ENCODE measurements around the gene PXYLP1. TPM values are rescaled to one million over a fixed set of nuclear protein-coding genes. Genes with fewer than 3 reads are reported as not detected.

PXYLP1 gene
- total RNA-seq, 1 experiment from 2014 or later, result 16.3 TPM

- H3K9me3 Mint-ChIP-seq (ENCODE audit: low read depth, unreplicated experiment), result no peaks in the 10 kb centered on the region
- no peaks in the 10 kb centered on the region for H3K27me3 Mint-ChIP-seq (ENCODE audit: unreplicated experiment)
- BruUV-seq (replicated peaks), result no TSS peak
- intact Hi-C loops (cut with micrococcal nuclease; ENCODE audit: unreplicated experiment), result no loop called here
- CTCF ChIA-PET, result no interaction called here
- peaks cover 13% of the 10 kb centered on the region for H3K4me1 Mint-ChIP-seq (ENCODE audit: low read depth, unreplicated experiment)
- TF ChIP-seq CTCF (IDR thresholded peaks at IDR 0.05; ENCODE audit: unreplicated experiment), result no peak
- H3K36me3 Mint-ChIP-seq (ENCODE audit: insufficient read depth, unreplicated experiment), result no peaks in the 10 kb centered on the region
- no peak overlapping the region for H3K27ac Mint-ChIP-seq (ENCODE audit: unreplicated experiment)
- no peak for DNase-seq
- H3K4me3 Mint-ChIP-seq (ENCODE audit: low read depth, unreplicated experiment), result no peak overlapping the region
Observed at GRCh38 chr3:141237701-141238521, 6.3 kb downstream of the PXYLP1 start.

GRCh38 chr3:141239511-141240281 lies 8.1 kb downstream of the PXYLP1 start:
- Mint-ChIP-seq H3K9me3 (ENCODE audit: low read depth, unreplicated experiment) (no peaks in the 10 kb centered on the region), H3K27me3 (ENCODE audit: unreplicated experiment) (no peaks in the 10 kb centered on the region), H3K27ac (ENCODE audit: unreplicated experiment) (no peak overlapping the region), H3K36me3 (ENCODE audit: insufficient read depth, unreplicated experiment) (no peaks in the 10 kb centered on the region), H3K4me3 (ENCODE audit: low read depth, unreplicated experiment) (no peak overlapping the region), H3K4me1 (ENCODE audit: low read depth, unreplicated experiment) (peaks cover 12% of the 10 kb centered on the region)
- no TSS peak for BruUV-seq (replicated peaks)
- no peak for TF ChIP-seq CTCF (IDR thresholded peaks at IDR 0.05; ENCODE audit: unreplicated experiment)
- no peak for DNase-seq
- intact Hi-C loops (cut with micrococcal nuclease; ENCODE audit: unreplicated experiment), result no loop called here
- CTCF ChIA-PET, result no interaction called here

- CTCF ChIA-PET, result no interaction called here
- no TSS peak for BruUV-seq (replicated peaks)
- Mint-ChIP-seq H3K36me3 (ENCODE audit: insufficient read depth, unreplicated experiment) (no peaks in the 10 kb centered on the region), H3K4me3 (ENCODE audit: low read depth, unreplicated experiment) (no peak overlapping the region), H3K9me3 (ENCODE audit: low read depth, unreplicated experiment) (no peaks in the 10 kb centered on the region), H3K4me1 (ENCODE audit: low read depth, unreplicated experiment) (peaks cover 9% of the 10 kb centered on the region), H3K27ac (ENCODE audit: unreplicated experiment) (no peak overlapping the region), H3K27me3 (ENCODE audit: unreplicated experiment) (no peaks in the 10 kb centered on the region)
- no peak for DNase-seq
- no peak for TF ChIP-seq CTCF (IDR thresholded peaks at IDR 0.05; ENCODE audit: unreplicated experiment)
- intact Hi-C loops (cut with micrococcal nuclease; ENCODE audit: unreplicated experiment), result no loop called here
Observed at GRCh38 chr3:141240286-141240685, 8.7 kb downstream of the PXYLP1 start.

- CTCF ChIA-PET, result no interaction called here
- no TSS peak for BruUV-seq (replicated peaks)
Observed at GRCh38 chr3:141240687-141241615, 9.3 kb downstream of the PXYLP1 start.

More at GRCh38 chr3:141240687-141241615, 9.3 kb downstream of the PXYLP1 start:
- Mint-ChIP-seq H3K27ac (ENCODE audit: unreplicated experiment) (no peak overlapping the region), H3K4me3 (ENCODE audit: low read depth, unreplicated experiment) (no peak overlapping the region), H3K36me3 (ENCODE audit: insufficient read depth, unreplicated experiment) (no peaks in the 10 kb centered on the region), H3K4me1 (ENCODE audit: low read depth, unreplicated experiment) (peaks cover 2% of the 10 kb centered on the region), H3K27me3 (ENCODE audit: unreplicated experiment) (no peaks in the 10 kb centered on the region), H3K9me3 (ENCODE audit: low read depth, unreplicated experiment) (no peaks in the 10 kb centered on the region)
- no peak for DNase-seq
- intact Hi-C loops (cut with micrococcal nuclease; ENCODE audit: unreplicated experiment), result no loop called here
- no peak for TF ChIP-seq CTCF (IDR thresholded peaks at IDR 0.05; ENCODE audit: unreplicated experiment)
